ENCODE data around the gene DKC1. TPM values are rescaled to one million over a fixed set of nuclear protein-coding genes. Genes with fewer than 3 reads are reported as not detected.

Gene DKC1
- total RNA-seq, 1 experiment from 2014 or later: 158 TPM

DNA sequence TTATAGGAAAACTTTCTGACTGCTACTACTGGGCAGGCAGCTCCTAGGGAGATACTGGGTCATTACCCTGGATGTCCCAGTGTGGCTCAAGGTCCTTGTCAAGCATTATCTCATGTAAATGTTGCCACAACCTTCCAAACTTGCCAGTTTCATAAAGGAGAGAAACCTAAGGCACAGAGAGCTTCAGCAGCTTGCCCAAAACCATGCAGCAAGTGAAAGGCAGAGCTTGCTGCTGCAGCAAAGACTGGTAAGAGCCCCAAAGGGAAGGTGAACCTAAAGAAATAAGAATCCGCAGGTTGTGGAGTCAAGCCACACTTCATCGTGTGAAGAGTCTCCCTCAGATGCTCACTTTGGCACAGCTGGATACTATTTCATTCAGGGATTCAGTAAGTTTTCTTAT, 40.3 kb downstream of the DKC1 start:
- ChIA-PET CTCF (no interaction called here), POLR2A (ENCODE audit: low non-redundant PET) (no interaction called here)

GRCh38 chrX:154804261-154804956, 41.7 kb downstream of the DKC1 start:
- TF ChIP-seq, protein P1, sequence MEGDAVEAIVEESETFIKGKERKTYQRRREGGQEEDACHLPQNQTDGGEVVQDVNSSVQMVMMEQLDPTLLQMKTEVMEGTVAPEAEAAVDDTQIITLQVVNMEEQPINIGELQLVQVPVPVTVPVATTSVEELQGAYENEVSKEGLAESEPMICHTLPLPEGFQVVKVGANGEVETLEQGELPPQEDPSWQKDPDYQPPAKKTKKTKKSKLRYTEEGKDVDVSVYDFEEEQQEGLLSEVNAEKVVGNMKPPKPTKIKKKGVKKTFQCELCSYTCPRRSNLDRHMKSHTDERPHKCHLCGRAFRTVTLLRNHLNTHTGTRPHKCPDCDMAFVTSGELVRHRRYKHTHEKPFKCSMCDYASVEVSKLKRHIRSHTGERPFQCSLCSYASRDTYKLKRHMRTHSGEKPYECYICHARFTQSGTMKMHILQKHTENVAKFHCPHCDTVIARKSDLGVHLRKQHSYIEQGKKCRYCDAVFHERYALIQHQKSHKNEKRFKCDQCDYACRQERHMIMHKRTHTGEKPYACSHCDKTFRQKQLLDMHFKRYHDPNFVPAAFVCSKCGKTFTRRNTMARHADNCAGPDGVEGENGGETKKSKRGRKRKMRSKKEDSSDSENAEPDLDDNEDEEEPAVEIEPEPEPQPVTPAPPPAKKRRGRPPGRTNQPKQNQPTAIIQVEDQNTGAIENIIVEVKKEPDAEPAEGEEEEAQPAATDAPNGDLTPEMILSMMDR (conservative IDR thresholded peaks at IDR 0.05; ENCODE audit: low read depth, low read length): no peak
- no peak for TF ChIP-seq EZH2 (IDR thresholded peaks at IDR 0.05; ENCODE audit: borderline replicate concordance, low read depth, low read length, poor library complexity, severe bottlenecking)
- no peak for DNase-seq (ENCODE audit: low spot score)
- ChIA-PET POLR2A (ENCODE audit: low non-redundant PET) (no interaction called here), CTCF (no interaction called here)
- peak overlapping the region; percentile 65 for H3K4me3 ChIP-seq (ENCODE audit: low read depth, low read length, poor library complexity, severe bottlenecking)
- no peaks in the 10 kb centered on the region for H3K36me3 ChIP-seq (ENCODE audit: insufficient read depth, low read length, poor library complexity, severe bottlenecking)
- H3K9me3 ChIP-seq (ENCODE audit: low read depth, low read length, poor library complexity, severe bottlenecking): no peaks in the 10 kb centered on the region
- intact Hi-C loops (cut with micrococcal nuclease; ENCODE audit: unreplicated experiment): no loop called here
- H3K27me3 ChIP-seq (replicated peaks; ENCODE audit: insufficient read depth, low read depth, low read length, poor library complexity): no peaks in the 10 kb centered on the region
- H3K4me1 ChIP-seq (ENCODE audit: insufficient read depth, low read length, poor library complexity, severe bottlenecking): peaks cover 6% of the 10 kb centered on the region
- H3K27ac ChIP-seq (ENCODE audit: low read depth, low read length, poor library complexity, severe bottlenecking): no peak overlapping the region
- BruUV-seq (replicated peaks): no TSS peak

More for the DNA sequence above, 40.3 kb downstream of the DKC1 start:
- H3K27ac ChIP-seq (ENCODE audit: low read depth, low read length, poor library complexity, severe bottlenecking): no peak overlapping the region
- intact Hi-C loops (cut with micrococcal nuclease; ENCODE audit: unreplicated experiment): no loop called here
- peaks cover 10% of the 10 kb centered on the region for H3K4me1 ChIP-seq (ENCODE audit: insufficient read depth, low read length, poor library complexity, severe bottlenecking)
- H3K36me3 ChIP-seq (ENCODE audit: insufficient read depth, low read length, poor library complexity, severe bottlenecking): no peaks in the 10 kb centered on the region
- no peak overlapping the region for H3K4me3 ChIP-seq (ENCODE audit: low read depth, low read length, poor library complexity, severe bottlenecking)
- no peaks in the 10 kb centered on the region for H3K27me3 ChIP-seq (replicated peaks; ENCODE audit: insufficient read depth, low read depth, low read length, poor library complexity)
- TF ChIP-seq, protein P1 (conservative IDR thresholded peaks at IDR 0.05; ENCODE audit: low read depth, low read length): no peak
- TF ChIP-seq EZH2 (IDR thresholded peaks at IDR 0.05; ENCODE audit: borderline replicate concordance, low read depth, low read length, poor library complexity, severe bottlenecking): no peak
- H3K9me3 ChIP-seq (ENCODE audit: low read depth, low read length, poor library complexity, severe bottlenecking): no peaks in the 10 kb centered on the region
- DNase-seq (ENCODE audit: low spot score): no peak
- no TSS peak for BruUV-seq (replicated peaks)

DNA sequence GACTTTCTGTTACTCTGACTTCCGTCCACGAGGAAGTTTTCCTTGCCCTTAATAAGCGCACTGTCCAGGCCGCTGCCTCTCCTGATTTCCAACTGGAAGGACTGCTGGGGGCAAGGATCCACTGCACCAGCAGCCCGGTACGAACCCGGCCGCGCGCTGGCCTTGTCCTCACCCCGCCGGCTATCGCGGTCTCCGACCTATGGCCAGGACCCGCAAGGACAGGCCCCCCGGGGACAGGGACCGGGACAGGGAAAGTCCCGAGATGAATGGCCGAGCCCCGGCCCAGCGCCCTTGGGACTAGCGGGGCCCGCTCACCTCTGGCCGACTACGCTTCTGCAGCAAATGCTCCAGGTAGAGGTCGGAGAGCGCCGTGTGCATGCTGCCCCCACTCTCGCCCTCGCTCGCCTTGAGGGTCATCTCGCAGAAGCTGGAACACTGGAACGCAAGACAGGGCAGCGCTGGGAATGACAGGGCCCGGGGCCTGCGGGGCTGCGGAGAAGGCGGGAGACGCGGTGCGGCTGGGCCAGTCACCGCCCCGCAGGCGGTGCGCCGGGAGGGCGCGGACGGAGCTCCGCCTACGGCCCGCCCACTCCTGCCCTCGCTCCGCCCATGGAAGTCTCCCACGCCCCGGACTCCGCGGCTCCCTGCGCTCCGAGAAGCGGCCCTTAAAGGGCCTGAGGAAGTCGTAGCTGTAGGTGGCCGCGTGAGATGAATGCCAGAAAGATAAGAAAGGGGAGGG, 42.5 kb downstream of the DKC1 start, which contains the start of gene MPP1:
TSS of gene MPP1 (minus strand) at position 529 of the 739 bp plus-strand sequence. CDS start at position 417, 112 bp downstream.
- Histone ChIP-seq H3K27ac (ENCODE audit: low read depth, low read length, poor library complexity, severe bottlenecking) (no peak within 1 kb of the TSS), H3K36me3 (ENCODE audit: insufficient read depth, low read length, poor library complexity, severe bottlenecking) (no peaks in the 10 kb centered on the region), H3K4me3 (ENCODE audit: low read depth, low read length, poor library complexity, severe bottlenecking) (peak within 1 kb of the TSS; percentile 65), H3K27me3 (replicated peaks; ENCODE audit: insufficient read depth, low read depth, low read length, poor library complexity) (no peaks in the 10 kb centered on the region), H3K9me3 (ENCODE audit: low read depth, low read length, poor library complexity, severe bottlenecking) (no peaks in the 10 kb centered on the region), H3K4me1 (ENCODE audit: insufficient read depth, low read length, poor library complexity, severe bottlenecking) (no peaks in the 10 kb centered on the region)
- TF ChIP-seq EZH2 (IDR thresholded peaks at IDR 0.05; ENCODE audit: borderline replicate concordance, low read depth, low read length, poor library complexity, severe bottlenecking): no peak
- TF ChIP-seq, protein P1 (conservative IDR thresholded peaks at IDR 0.05; ENCODE audit: low read depth, low read length): no peak
- intact Hi-C loops (cut with micrococcal nuclease; ENCODE audit: unreplicated experiment): no loop called here
- peak; percentile 70 for DNase-seq (ENCODE audit: low spot score)
- POLR2A ChIA-PET (ENCODE audit: low non-redundant PET): interaction anchor here (0.6 kb wide), 1 partner anchor 35 kb away, joined by 11 read pairs; no protein-coding TSS in a partner anchor
- no TSS peak for BruUV-seq (replicated peaks)
- CTCF ChIA-PET: no interaction called here
